ENCODE data around the gene ZSWIM5. TPM values are rescaled to one million over a fixed set of nuclear protein-coding genes. Genes with fewer than 3 reads are reported as not detected.

The ZSWIM5 gene
- total RNA-seq, 4 donors from 2014 or later = 12.3 to 38.2 (median 13.7) TPM

GRCh38 chr1:45051005-45051772 is 155.2 kb downstream of the ZSWIM5 start:
- in situ Hi-C loops (cut with MboI; ENCODE audit: low pct_ligation_motif_present in 1 of 4, low pct_unique_long_range_greater_than_20kb in 1 of 4, low sequenced_read_pairs in 3 of 4) = no loop called here

GRCh38 chr1:45047032-45047431 is 159.4 kb downstream of the ZSWIM5 start:
- peaks cover 0 to 5% (median 0%) of the 10 kb centered on the region in 4 donors for H3K4me1 ChIP-seq
- H3K9me3 ChIP-seq = no peaks in the 10 kb centered on the region
- no peaks in the 10 kb centered on the region for H3K27me3 ChIP-seq
- no peak overlapping the region for H3K27ac ChIP-seq
- no peaks in the 10 kb centered on the region for H3K36me3 ChIP-seq
- TF ChIP-seq POLR2AphosphoS5 (IDR thresholded peaks at IDR 0.05) (no peak), CTCF (IDR thresholded peaks at IDR 0.05) (no peak), EP300 (IDR thresholded peaks at IDR 0.05; ENCODE audit: low read depth) (no peak), POLR2A (IDR thresholded peaks at IDR 0.05) (no peak)
- intact Hi-C loops (cut with DNase I; ENCODE audit: low total_unique reads) (no loop called here), in situ Hi-C loops (cut with MboI; ENCODE audit: low pct_ligation_motif_present in 1 of 4, low pct_unique_long_range_greater_than_20kb in 1 of 4, low sequenced_read_pairs in 3 of 4) (no loop called here)
- no peak overlapping the region for H3K4me3 ChIP-seq
- no peak for DNase-seq
- WGBS, 2 donors (ENCODE audit: low coverage in 1 of 2) = 78 to 84% methylated on average over 5 of the region's 5 CpGs

More at GRCh38 chr1:45051005-45051772, 155.2 kb downstream of the ZSWIM5 start:
- Histone ChIP-seq H3K4me1 (peaks cover 0 to 5% (median 0%) of the 10 kb centered on the region in 4 donors), H3K27ac (no peak overlapping the region), H3K27me3 (no peaks in the 10 kb centered on the region), H3K4me3 (no peak overlapping the region), H3K9me3 (no peaks in the 10 kb centered on the region), H3K36me3 (no peaks in the 10 kb centered on the region)
- TF ChIP-seq CTCF (IDR thresholded peaks at IDR 0.05) = no peak
- TF ChIP-seq EP300 (IDR thresholded peaks at IDR 0.05; ENCODE audit: low read depth) = no peak
- no peak for TF ChIP-seq POLR2AphosphoS5 (IDR thresholded peaks at IDR 0.05)
- TF ChIP-seq POLR2A (IDR thresholded peaks at IDR 0.05) = no peak
- no peak for DNase-seq
- 36 to 71% methylated on average over 1 to 2 of the region's 2 CpGs for WGBS, 2 donors (ENCODE audit: low coverage in 1 of 2)
- intact Hi-C loops (cut with DNase I; ENCODE audit: low total_unique reads) = no loop called here

- in situ Hi-C loops (cut with MboI; ENCODE audit: low pct_ligation_motif_present in 1 of 4, low pct_unique_long_range_greater_than_20kb in 1 of 4, low sequenced_read_pairs in 3 of 4) = no loop called here
- TF ChIP-seq EP300 (IDR thresholded peaks at IDR 0.05; ENCODE audit: low read depth) (no peak), CTCF (IDR thresholded peaks at IDR 0.05) (no peak), POLR2A (IDR thresholded peaks at IDR 0.05) (no peak)
- intact Hi-C loops (cut with DNase I; ENCODE audit: low total_unique reads) = loop anchor here (5.0 kb wide), 1 partner anchor 337 kb away; no protein-coding TSS in a partner anchor
- Histone ChIP-seq H3K27ac (no peak overlapping the region), H3K36me3 (no peaks in the 10 kb centered on the region), H3K4me3 (no peak overlapping the region), H3K4me1 (peaks cover 0 to 6% (median 0%) of the 10 kb centered on the region in 4 donors), H3K27me3 (no peaks in the 10 kb centered on the region), H3K9me3 (no peaks in the 10 kb centered on the region)
- WGBS, 2 donors (ENCODE audit: low coverage in 1 of 2) = 100% methylated on average over 1 of the region's 1 CpG; no CpG with 5 or more reads in 1 of the 2 donors
- DNase-seq = no peak
These were observed 161.5 kb downstream of the ZSWIM5 start for GRCh38 chr1:45044916-45045315.

GRCh38 chr1:45043094-45043493 is 163.3 kb downstream of the ZSWIM5 start:
- no peaks in the 10 kb centered on the region for H3K9me3 ChIP-seq
- H3K27ac ChIP-seq = no peak overlapping the region
- no peak overlapping the region for H3K4me3 ChIP-seq
- H3K4me1 ChIP-seq = peaks cover 0 to 10% (median 2%) of the 10 kb centered on the region in 4 donors
- H3K36me3 ChIP-seq = no peaks in the 10 kb centered on the region
- TF ChIP-seq EP300 (IDR thresholded peaks at IDR 0.05; ENCODE audit: low read depth) = no peak
- no peak for TF ChIP-seq POLR2AphosphoS5 (IDR thresholded peaks at IDR 0.05)
- no peak for TF ChIP-seq POLR2A (IDR thresholded peaks at IDR 0.05)
- TF ChIP-seq CTCF (IDR thresholded peaks at IDR 0.05) = no peak
- WGBS, 2 donors (ENCODE audit: low coverage in 1 of 2) = 88 to 89% methylated on average over 5 of the region's 5 CpGs
- H3K27me3 ChIP-seq = no peaks in the 10 kb centered on the region
- in situ Hi-C loops (cut with MboI; ENCODE audit: low pct_ligation_motif_present in 1 of 4, low pct_unique_long_range_greater_than_20kb in 1 of 4, low sequenced_read_pairs in 3 of 4) = no loop called here
- intact Hi-C loops (cut with DNase I; ENCODE audit: low total_unique reads) = loop anchor here (5.0 kb wide), 1 partner anchor 339 kb away; no protein-coding TSS in a partner anchor
- no peak for DNase-seq

Measured in transverse colon (tissue), 4 donors.